Measurements from ENCODE around the gene MAP4K3.

MAP4K3 gene

DNA sequence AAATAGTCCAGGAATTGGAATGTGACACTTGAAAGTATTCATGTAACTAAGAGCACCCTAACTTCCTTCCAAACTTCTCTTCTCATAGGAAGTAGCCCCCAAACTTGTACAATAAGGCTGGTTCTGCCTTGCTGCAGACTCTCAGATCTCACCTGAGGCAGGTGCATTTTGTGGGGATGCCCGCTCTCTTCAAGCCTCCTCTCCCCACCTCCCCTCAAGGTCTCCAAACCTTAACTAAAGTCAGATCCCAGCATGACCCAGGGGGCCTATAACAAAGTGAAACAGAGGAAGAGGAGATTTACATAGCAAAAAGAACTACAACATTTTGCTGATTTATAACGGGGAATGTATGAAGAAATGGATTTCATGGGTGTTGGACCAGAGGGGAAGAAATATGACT lies 216.9 kb downstream of the MAP4K3 start:
- H3K4me3 ChIP-seq (ENCODE audit: low read depth, low read length) = no peak overlapping the region
- TF ChIP-seq, protein P1, sequence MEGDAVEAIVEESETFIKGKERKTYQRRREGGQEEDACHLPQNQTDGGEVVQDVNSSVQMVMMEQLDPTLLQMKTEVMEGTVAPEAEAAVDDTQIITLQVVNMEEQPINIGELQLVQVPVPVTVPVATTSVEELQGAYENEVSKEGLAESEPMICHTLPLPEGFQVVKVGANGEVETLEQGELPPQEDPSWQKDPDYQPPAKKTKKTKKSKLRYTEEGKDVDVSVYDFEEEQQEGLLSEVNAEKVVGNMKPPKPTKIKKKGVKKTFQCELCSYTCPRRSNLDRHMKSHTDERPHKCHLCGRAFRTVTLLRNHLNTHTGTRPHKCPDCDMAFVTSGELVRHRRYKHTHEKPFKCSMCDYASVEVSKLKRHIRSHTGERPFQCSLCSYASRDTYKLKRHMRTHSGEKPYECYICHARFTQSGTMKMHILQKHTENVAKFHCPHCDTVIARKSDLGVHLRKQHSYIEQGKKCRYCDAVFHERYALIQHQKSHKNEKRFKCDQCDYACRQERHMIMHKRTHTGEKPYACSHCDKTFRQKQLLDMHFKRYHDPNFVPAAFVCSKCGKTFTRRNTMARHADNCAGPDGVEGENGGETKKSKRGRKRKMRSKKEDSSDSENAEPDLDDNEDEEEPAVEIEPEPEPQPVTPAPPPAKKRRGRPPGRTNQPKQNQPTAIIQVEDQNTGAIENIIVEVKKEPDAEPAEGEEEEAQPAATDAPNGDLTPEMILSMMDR (conservative IDR thresholded peaks at IDR 0.05; ENCODE audit: low read depth, low read length) = no peak
- DNase-seq (ENCODE audit: low read depth) = no peak

- H3K4me3 ChIP-seq (ENCODE audit: low read depth, low read length) = no peak overlapping the region
- DNase-seq (ENCODE audit: low read depth) = no peak
- TF ChIP-seq, protein P1 (conservative IDR thresholded peaks at IDR 0.05; ENCODE audit: low read depth, low read length) = no peak
These were observed 218.7 kb downstream of the MAP4K3 start for GRCh38 chr2:39218391-39218790.

DNA sequence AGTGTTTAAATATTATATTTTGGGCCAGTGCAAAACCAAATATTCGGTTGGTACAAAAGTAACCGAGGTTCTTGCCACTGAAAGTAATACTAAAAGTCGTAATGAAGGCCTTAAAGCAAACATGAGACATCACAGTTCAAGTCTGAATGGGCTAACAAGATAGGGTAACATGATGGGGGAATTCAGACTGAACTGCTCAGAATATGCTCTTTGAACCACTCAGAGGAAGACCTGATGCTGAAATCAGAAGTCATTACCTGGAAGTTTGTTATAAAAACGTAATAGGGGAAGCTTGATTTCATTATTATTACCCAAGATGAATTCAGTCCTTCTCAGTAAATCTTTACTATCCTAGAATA lies 219.9 kb downstream of the MAP4K3 start:
- H3K4me3 ChIP-seq (ENCODE audit: low read depth, low read length) = no peak overlapping the region
- TF ChIP-seq, protein P1 (conservative IDR thresholded peaks at IDR 0.05; ENCODE audit: low read depth, low read length) = no peak
- DNase-seq (ENCODE audit: low read depth) = no peak

- TF ChIP-seq, protein P1 (conservative IDR thresholded peaks at IDR 0.05; ENCODE audit: low read depth, low read length) = no peak
- H3K4me3 ChIP-seq (ENCODE audit: low read depth, low read length) = no peak overlapping the region
- DNase-seq (ENCODE audit: low read depth) = no peak
These were observed 220.5 kb downstream of the MAP4K3 start for GRCh38 chr2:39216346-39217191.

- TF ChIP-seq, protein P1 (conservative IDR thresholded peaks at IDR 0.05; ENCODE audit: low read depth, low read length) = no peak
- no peak for DNase-seq (ENCODE audit: low read depth)
- no peak overlapping the region for H3K4me3 ChIP-seq (ENCODE audit: low read depth, low read length)
These were observed 221.5 kb downstream of the MAP4K3 start for GRCh38 chr2:39215545-39215944.

DNA sequence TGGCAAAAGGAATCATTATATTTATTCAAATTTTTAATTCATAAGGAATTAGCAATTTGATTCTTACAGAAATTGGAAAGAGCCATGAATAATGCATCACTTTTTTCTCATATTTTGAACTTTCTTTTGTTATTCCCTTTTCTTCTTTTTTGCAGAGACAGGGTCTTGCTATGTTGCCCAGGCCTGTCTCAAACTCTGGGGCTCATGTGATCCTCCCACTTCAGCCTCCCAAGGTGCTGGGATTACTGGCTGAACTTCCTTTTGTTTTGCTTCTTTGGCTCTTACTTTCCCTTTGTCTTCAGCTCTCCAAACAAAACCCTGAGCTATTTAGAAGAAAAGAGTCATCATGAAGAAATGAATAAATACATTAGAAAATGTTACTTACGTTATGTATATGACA lies 224.1 kb downstream of the MAP4K3 start:
- DNase-seq (ENCODE audit: low read depth) = no peak
- H3K4me3 ChIP-seq (ENCODE audit: low read depth, low read length) = no peak overlapping the region
- TF ChIP-seq, protein P1 (conservative IDR thresholded peaks at IDR 0.05; ENCODE audit: low read depth, low read length) = no peak

- TF ChIP-seq, protein P1 (conservative IDR thresholded peaks at IDR 0.05; ENCODE audit: low read depth, low read length) = no peak
- no peak for DNase-seq (ENCODE audit: low read depth)
- no peak overlapping the region for H3K4me3 ChIP-seq (ENCODE audit: low read depth, low read length)
These were observed 226.2 kb downstream of the MAP4K3 start for GRCh38 chr2:39210846-39211245.

Data from choroid plexus epithelial cell (primary cell).